Activated CD8-positive, alpha-beta memory T cell treated with anti-CD3 and anti-CD28 coated beads for 48 hours (primary cell): Measurements from ENCODE around the gene PHETA1.
"Not testable (repeated sequence)": the region's sequence is repeated elsewhere in the genome, so short reads cannot be mapped to it uniquely, and the experiment has no call there.

Experiments
- DNase-seq, 3 experiments: peaks; one replicate each; pipeline ENCODE4 v3.0.0-alpha.2; 2020; ENCODE audit warnings: low read depth in 2 of 3, low spot score in 2 of 3

PHETA1 gene

GRCh38 chr12:111351026-111351425 lies 17.9 kb downstream of the PHETA1 start:
- no peak for DNase-seq

- DNase-seq = no peak
Measured at GRCh38 chr12:111349748-111350520, 19.0 kb downstream of the PHETA1 start.

GRCh38 chr12:111349101-111349747 lies 19.7 kb downstream of the PHETA1 start:
- no peak for DNase-seq

- no peak for DNase-seq
Measured at GRCh38 chr12:111347891-111348644, 20.8 kb downstream of the PHETA1 start.

- DNase-seq = no peak
Measured at GRCh38 chr12:111344254-111344875, 24.5 kb downstream of the PHETA1 start.

GRCh38 chr12:111343181-111343580 lies 25.7 kb downstream of the PHETA1 start:
- no peak for DNase-seq

GRCh38 chr12:111342376-111342775 lies 26.5 kb downstream of the PHETA1 start:
- DNase-seq = no peak

- no peak for DNase-seq
Measured at GRCh38 chr12:111341426-111342065, 27.3 kb downstream of the PHETA1 start.

GRCh38 chr12:111340680-111341079 lies 28.2 kb downstream of the PHETA1 start:
- not testable (repeated sequence) for DNase-seq

GRCh38 chr12:111340231-111340630 lies 28.7 kb downstream of the PHETA1 start:
- no peak for DNase-seq

GRCh38 chr12:111339321-111339938 lies 29.5 kb downstream of the PHETA1 start:
- no peak for DNase-seq

GRCh38 chr12:111338096-111338495 lies 30.8 kb downstream of the PHETA1 start:
- DNase-seq = no peak

GRCh38 chr12:111337371-111337770 lies 31.5 kb downstream of the PHETA1 start:
- DNase-seq = no peak

GRCh38 chr12:111336411-111336810 lies 32.5 kb downstream of the PHETA1 start:
- DNase-seq = not testable (repeated sequence)

- no peak for DNase-seq
Measured at GRCh38 chr12:111335811-111336210, 33.1 kb downstream of the PHETA1 start.

- DNase-seq = not testable (repeated sequence)
Measured at GRCh38 chr12:111335301-111335700, 33.6 kb downstream of the PHETA1 start.

GRCh38 chr12:111334393-111334915 lies 34.4 kb downstream of the PHETA1 start:
- no peak for DNase-seq

GRCh38 chr12:111330800-111331752 lies 37.8 kb downstream of the PHETA1 start:
- no peak for DNase-seq

- DNase-seq = no peak
Measured at GRCh38 chr12:111328138-111328537, 40.8 kb downstream of the PHETA1 start.
